Fibroblast of skin of abdomen (primary cell): ENCODE measurements around the gene ZW10.

Source experiments
- DNase-seq: peaks from one replicate; pipeline ENCODE4 v3.0.0-alpha.2; 2013

The ZW10 gene

DNA sequence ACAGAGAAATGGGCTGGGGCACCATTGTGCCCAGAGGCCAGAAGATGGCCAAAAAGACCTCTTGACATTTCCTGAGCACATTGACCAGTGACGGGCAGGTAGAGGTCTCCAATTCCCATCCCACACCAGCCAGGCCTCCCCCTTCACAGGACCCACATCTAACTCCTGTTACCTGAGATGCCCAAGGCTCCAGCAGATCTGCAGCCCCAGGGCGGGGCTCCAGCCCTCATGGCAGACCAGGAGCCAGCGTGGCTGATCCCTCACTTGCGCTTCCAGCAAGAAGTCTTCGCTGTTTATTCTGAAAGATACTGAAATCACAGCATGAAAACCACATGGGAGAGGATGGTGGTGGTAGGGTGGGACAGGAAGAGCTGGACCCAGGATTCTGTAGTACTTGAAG, 76.4 kb downstream of the ZW10 start:
- no peak for DNase-seq

DNA sequence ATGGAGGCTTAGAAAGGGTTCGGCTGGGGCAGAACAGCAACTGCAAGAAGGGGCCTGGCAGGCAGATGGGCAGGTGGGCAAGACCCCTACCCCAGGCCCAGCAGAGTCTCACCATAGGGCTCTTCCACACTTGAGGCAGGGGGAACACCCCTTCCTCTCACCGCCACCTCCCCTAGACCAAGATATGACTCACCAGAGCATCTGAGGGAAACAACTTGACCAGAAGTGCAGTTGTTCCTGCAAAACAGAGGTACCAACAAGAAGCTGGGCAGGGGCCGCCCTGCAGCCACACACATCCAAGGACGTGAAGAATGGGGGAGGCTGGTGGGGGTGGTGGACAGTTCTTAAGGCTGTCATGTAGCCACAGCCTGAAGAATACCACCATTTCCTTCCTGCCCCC, 78.3 kb downstream of the ZW10 start:
- no peak for DNase-seq

DNA sequence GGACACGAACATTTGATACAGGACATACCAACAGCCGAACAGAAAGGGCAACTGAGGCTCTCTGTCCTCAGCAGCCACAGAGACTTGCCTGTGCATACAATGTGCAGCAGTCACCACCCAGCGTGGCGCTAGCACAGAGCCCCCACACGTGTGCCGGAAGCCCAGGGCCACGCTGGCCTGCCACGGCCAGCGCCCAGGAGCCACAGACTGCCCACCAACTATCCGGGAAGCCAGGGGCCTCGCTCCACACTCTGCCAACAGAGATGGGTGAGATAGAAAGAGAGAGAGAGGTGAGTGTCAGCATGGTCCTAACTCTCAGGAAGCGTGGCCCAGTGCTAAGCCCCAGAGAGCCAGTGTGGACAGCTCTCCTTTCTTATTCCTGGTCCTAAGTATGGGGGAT, 79.1 kb downstream of the ZW10 start:
- DNase-seq: no peak

DNA sequence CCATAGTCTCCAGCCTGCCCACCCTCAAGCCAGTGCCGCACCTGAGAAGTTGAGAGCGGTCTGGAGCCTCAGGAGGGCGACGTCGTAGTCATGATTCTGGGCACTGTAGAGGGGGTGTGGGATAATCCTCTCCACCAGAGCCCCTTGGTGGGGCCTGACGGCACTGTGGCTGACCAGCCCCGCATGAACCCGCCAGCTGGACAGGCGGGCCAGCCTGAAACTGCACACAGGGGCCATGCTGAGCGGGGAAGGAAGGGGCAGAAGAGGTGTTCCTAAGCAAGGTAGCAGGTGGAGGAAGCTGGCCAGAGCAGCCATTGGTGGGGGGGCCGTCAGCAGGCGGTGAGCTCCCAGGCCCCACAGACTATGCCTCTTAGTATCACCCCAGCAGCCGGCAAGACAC, 80.5 kb downstream of the ZW10 start:
- DNase-seq: no peak

DNA sequence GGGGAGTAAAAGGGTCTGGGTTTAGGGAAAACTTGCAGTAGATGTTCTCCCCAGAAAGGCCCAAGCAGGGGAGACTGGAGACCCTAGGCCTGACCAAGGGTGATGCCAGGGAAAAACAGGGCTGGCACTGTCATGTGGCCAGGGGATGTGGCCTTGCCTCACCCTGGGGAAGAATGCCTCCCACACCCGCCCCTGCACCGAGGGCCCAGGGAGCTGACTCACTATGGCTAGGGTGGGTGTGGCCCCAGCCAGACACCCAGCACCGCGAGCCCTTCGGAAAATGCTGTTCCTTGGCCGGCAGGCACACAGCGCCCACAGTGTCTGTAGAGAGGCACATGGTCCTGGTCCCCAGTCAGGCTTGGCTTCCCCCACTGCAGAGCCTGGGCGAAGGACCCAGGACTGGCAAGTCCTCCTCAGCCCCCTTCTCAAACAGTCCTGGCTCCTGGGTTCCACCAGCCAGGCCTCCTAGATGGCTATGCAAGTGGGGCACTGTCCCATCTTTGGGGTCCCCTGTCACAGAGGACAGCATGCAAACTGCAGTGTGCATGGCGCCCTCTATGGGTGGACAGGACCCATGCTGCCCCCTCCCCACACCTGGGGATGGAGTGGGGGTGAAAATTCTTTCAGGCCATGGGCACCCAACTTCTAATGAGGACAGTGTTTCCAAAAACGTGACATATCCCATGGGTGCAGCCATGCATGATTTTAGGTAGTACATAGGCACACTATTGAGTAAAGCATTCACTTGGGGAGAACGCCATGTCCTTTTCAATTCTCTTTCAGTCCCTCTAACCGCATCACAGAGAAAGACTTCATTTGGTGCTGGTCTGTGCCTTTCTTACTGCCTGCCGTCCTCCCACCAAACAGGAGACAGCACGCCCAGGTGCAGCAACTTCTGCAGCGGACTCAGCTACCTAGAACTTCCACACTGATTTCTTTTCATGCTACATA, 82.6 kb downstream of the ZW10 start:
- DNase-seq: peak; percentile 44

DNA sequence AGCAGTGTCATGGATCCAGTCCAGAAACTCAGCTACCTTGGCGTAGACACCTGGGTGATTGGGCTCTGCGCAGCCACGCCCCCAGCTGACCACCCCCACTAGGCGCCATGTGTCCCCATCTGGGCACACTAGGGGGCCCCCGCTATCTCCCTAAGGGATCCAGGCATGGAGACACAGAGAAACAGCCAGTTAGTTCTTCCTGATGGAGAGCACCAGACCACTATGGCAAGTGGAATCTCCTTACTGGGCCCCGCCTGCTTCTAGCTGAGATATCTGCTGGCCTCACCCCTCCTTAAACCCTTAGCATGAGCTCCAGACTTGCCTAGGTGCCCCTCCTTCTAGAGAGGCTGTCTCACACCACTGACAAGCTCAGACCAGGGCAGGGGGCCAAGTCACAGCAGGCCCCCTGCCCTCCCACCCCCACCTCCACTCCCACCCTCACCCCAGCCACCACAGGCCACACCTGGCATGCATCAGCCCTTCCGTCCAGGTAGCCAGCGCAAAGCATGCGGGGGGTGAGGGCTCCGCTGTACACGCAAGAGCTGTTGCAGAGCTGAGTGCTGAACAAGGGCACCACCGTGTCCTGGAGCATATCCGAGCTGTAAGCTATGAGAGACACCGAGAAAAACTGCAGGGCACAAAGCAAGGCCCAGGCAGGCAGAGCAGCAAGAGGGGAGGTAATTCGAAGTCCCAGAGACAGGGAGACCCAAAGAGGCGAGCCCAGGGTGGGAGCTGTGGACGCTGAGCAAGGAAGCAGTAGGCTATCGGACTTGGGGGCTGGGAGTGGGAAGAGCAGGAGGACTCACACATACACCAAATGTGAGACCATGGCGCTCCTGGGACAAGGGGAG, 83.5 kb downstream of the ZW10 start:
- DNase-seq: no peak

DNA sequence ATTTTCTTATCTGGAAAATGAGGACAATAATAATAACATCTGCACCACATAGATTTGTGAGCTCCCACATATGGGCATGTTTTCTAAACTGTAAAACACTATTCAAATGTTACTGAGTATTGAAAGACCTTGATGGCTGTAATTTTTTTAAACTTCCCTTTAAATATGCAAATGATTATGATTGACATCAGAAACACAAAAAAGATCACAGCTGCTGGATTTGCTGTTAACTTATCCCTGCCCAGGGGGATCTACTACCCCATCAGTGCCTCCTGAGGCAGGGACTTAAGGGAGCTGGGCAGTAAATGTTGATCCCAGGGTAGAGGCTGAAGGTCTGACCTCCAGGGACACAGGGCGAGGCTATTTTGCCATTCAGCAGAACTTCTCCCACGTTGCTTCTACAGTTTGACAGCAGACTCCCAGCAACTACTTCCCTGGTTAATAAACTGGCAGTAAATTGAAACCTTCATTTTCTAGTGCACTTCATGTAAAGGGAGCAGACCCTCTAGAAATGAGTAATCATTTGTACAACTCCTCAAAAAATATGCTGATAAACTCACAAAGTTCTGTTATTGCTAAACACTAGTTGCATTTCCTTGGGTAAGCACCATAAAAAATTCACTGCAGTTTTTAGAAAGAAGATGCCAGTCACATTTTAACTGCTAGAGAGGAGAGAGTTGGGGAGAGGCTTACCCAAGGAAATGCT, 87.7 kb downstream of the ZW10 start:
- no peak for DNase-seq

DNA sequence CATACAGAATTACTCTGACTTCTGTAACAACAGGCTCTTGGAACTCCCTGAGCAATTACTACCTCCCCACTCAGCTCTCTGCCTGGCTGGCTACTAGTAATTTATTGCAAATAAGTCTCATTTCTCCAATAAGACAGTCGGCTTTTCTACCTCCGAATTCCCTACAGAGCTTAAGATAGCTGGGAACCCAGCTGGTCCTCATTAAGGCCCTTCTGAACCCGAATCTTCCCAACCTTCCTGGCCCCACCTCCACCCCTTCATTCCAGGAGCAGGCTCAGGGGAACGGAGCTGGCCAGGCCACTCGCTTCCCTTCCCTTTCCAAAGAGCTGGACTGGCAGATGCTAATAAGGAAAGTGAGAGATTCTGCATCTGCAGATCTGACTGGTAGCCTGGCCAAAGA, 89.0 kb downstream of the ZW10 start:
- peak; percentile 33 for DNase-seq

DNA sequence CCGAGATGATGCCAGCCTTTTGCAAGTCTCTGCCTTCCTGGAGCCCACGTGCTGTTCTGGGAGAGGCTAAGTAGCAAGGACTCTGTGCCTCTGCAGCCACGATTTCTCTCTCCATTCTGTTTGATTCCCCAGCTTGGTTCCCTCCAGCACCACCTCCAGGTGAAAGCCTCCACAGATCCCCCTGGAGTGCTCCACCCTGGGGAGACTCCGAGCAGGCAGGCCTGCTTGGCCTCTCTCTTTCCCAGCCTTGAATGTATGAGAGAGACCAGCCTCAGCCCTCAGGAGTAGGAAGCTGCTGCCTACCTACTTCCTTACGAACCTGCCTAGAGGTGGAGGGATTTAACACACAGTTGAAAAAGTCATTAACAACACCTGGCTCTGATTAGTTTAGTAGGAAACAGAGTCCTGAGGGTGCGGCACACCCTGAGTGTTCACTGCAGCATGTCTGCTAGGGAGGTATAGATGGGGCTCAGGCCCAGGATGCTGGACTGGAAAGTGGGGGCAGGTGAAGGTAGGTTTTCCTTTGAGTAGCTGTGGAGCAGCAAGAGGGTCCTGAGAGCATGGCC, 89.9 kb downstream of the ZW10 start:
- no peak for DNase-seq
